NB4 (cell line): Measurements from ENCODE around the gene ZCCHC7.

ENCODE experiments used
- CTCF ChIP-seq: IDR thresholded peaks from one replicate; pipeline ENCODE4 v1.5.1; 2012; ENCODE audit warnings: low read depth, low read length
- POLR2A ChIP-seq: IDR thresholded peaks from 2 replicates; pipeline ENCODE4 v1.6.1; 2011; ENCODE audit warnings: mild to moderate bottlenecking; ENCODE audit not compliant: insufficient read length; ENCODE audit errors: extremely low read depth

GRCh38 chr9:37345038-37345437 is 224.7 kb downstream of the ZCCHC7 start:
- TF ChIP-seq CTCF (no peak), POLR2A (no peak)
